ENCODE data around the gene ZSCAN22.

DNA sequence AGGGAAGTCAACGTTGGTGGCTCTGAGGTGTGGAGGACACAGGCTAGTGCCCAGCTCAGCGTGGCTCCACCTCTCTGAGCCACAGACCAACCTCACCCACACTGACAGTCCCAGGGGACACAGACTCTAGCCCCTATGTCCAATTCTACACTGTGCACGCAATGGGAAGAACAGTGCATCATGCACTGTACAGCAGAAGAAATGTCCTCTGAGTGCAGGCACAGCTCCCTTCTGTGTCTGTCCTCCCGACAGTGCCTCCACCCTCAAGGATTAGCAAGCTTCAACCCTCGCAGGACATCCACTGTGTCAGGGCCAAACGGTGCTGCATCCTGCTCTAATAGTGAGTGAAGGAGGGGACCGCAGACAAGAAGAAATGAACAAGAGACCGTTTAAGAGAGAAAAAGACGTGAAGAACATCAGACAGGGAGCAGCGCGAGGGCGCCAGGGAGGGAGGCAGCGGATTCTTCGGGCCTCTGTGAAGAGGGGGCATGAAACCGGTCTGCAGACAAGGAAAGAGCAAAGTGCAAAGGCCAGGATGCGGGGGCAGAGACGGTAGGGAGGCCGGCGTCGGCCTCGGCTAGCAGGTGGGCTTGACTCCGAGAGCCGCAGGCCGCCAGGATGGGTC lies 53.4 kb downstream of the ZSCAN22 start:
- no peak for TF ChIP-seq YY1 (IDR thresholded peaks at IDR 0.05; ENCODE audit: insufficient read depth, insufficient read length)
- TF ChIP-seq ZNF274 (IDR thresholded peaks at IDR 0.05; ENCODE audit: low read depth, low read length): no peak

Measured in NT2/D1 (cell line).